B cell (primary cell): Measurements from ENCODE around the gene OR10H1. TPM values are rescaled to one million over a fixed set of nuclear protein-coding genes. Genes with fewer than 3 reads are reported as not detected.
"Not testable (repeated sequence)": the region's sequence is repeated elsewhere in the genome, so short reads cannot be mapped to it uniquely, and the experiment has no call there.

ENCODE experiments used
- ATAC-seq: fragments of 200-7000 bp; cut with Tn5 transposase; one replicate; pipeline ENCODE4 v1.10.0; 2021; ENCODE audit warnings: low read depth, mild to moderate bottlenecking, moderate number of reproducible peaks, moderate library complexity
- CTCF ChIA-PET: fragments of 350-600 bp; sonication (Branson Sonifier 250); formaldehyde crosslinking; loops from one replicate; lab custom pipeline; 2021; ENCODE audit warnings: antibody characterized with exemption, inconsistent platforms; lab: Charles Lee
- POLR2A ChIA-PET: fragments of 350-600 bp; sonication (Branson Sonifier 250); formaldehyde crosslinking; loops from one replicate; lab custom pipeline; 2021; ENCODE audit warnings: antibody characterized with exemption; lab: Charles Lee
- DNase-seq: peaks from one replicate; pipeline ENCODE4 v3.0.0; 2013
- H2AFZ ChIP-seq: 2 replicates; pipeline ENCODE4 v1.6.1; 2012; ENCODE audit warnings: mild to moderate bottlenecking, low read depth, low read length; ENCODE audit not compliant: insufficient read depth, poor library complexity, severe bottlenecking
- H3K27ac ChIP-seq, 2 donors: 1 replicate in 1 of 2; 2 replicates in 1 of 2; pipeline ENCODE4 v1.5.1; 2012 to 2013; ENCODE audit warnings: low read length in 2 of 2, mild to moderate bottlenecking in 2 of 2, moderate library complexity in 1 of 2
- H3K27me3 ChIP-seq, 4 experiments: fragments of 200-600 bp in 1 of 4; sonication (generic) in 1 of 4; replicated peaks in 1 of 4; 1 replicate in 2 of 4; 2 replicates in 2 of 4; pipeline versions ENCODE4 v1.6.1 to v1.7.0; 2013 to 2016; ENCODE audit warnings: low read length in 3 of 4, mild to moderate bottlenecking in 2 of 4, mixed read lengths in 1 of 4, moderate library complexity in 1 of 4; ENCODE audit not compliant: insufficient read depth in 4 of 4, control insufficient read depth in 3 of 4; ENCODE audit errors: control extremely low read depth in 1 of 4
- H3K36me3 ChIP-seq, 2 experiments: replicated peaks in 1 of 2; 1 replicate in 1 of 2; 2 replicates in 1 of 2; pipeline versions ENCODE4 v1.6.1 to v1.7.1; 2013; ENCODE audit warnings: low read length in 1 of 2; ENCODE audit not compliant: insufficient read depth in 2 of 2, control insufficient read depth in 1 of 2; ENCODE audit errors: control extremely low read depth in 1 of 2, extremely low read depth in 1 of 2
- H3K4me1 ChIP-seq, 2 donors: fragments of 200-600 bp in 1 of 2; sonication (generic) in 1 of 2; 1 replicate in 1 of 2; 2 replicates in 1 of 2; pipeline versions ENCODE4 v1.5.1 to v1.6.1; 2013 to 2017; ENCODE audit warnings: low read length in 2 of 2; ENCODE audit not compliant: control insufficient read depth in 2 of 2, insufficient read depth in 2 of 2
- H3K4me2 ChIP-seq: replicated peaks from 2 replicates; pipeline ENCODE3; 2012; ENCODE audit warnings: mild to moderate bottlenecking, low read depth, low read length; ENCODE audit not compliant: poor library complexity, severe bottlenecking
- H3K4me3 ChIP-seq, 5 experiments: fragments of 200-600 bp in 1 of 5; sonication (generic) in 1 of 5; 1 replicate in 3 of 5; 2 replicates in 2 of 5; pipeline versions ENCODE4 v1.5.1 to v1.7.0; 2011 to 2016; ENCODE audit warnings: low read length in 4 of 5, mild to moderate bottlenecking in 4 of 5, low read depth in 2 of 5, control low read depth in 1 of 5, moderate library complexity in 1 of 5; ENCODE audit not compliant: insufficient read depth in 1 of 5; ENCODE audit errors: control extremely low read depth in 1 of 5, extremely low read depth in 1 of 5
- H3K79me2 ChIP-seq: fragments of 200-600 bp; sonication (generic); one replicate; pipeline ENCODE4 v1.6.0; 2016; ENCODE audit warnings: low read length; ENCODE audit not compliant: control insufficient read depth, insufficient read depth
- H3K9ac ChIP-seq: fragments of 200-600 bp; sonication (generic); 2 replicates; pipeline ENCODE4 v1.6.1; 2017; ENCODE audit warnings: mild to moderate bottlenecking, low read length, moderate library complexity
- H3K9me3 ChIP-seq, 3 donors: one replicate each; pipeline versions ENCODE4 v1.6.1 to v1.7.1; 2013; ENCODE audit warnings: low read length in 2 of 3; ENCODE audit not compliant: control insufficient read depth in 2 of 3, insufficient read depth in 1 of 3; ENCODE audit errors: control extremely low read depth in 1 of 3
- H4K20me1 ChIP-seq: 2 replicates; pipeline ENCODE4 v1.6.0; 2012; ENCODE audit warnings: mild to moderate bottlenecking, low read length; ENCODE audit not compliant: insufficient read depth, control insufficient read depth, poor library complexity, severe bottlenecking
- H3K27ac Mint-ChIP-seq: one replicate; pipeline ENCODE4 v1.8.0; 2021; ENCODE audit warnings: mixed read lengths
- H3K27me3 Mint-ChIP-seq: one replicate; pipeline ENCODE4 v1.8.0; 2021; ENCODE audit warnings: mixed read lengths
- H3K4me1 Mint-ChIP-seq: one replicate; pipeline ENCODE4 v1.8.0; 2021; ENCODE audit warnings: mixed read lengths
- H3K4me3 Mint-ChIP-seq: one replicate; pipeline ENCODE4 v1.8.0; 2021; ENCODE audit warnings: mixed read lengths
- H3K9me3 Mint-ChIP-seq: one replicate; pipeline ENCODE4 v1.8.0; 2022; ENCODE audit warnings: mixed read lengths; ENCODE audit not compliant: insufficient read depth
- CTCF ChIP-seq: fragments of 200-600 bp; IDR thresholded peaks from one replicate; pipeline ENCODE4 v1.8.0; 2022; ENCODE audit warnings: antibody characterized with exemption, mild to moderate bottlenecking
- EZH2 ChIP-seq: IDR thresholded peaks from 2 replicates; pipeline ENCODE4 v1.6.1; 2012; ENCODE audit warnings: borderline replicate concordance, low read depth, mild to moderate bottlenecking, moderate library complexity, low read length; ENCODE audit not compliant: insufficient read depth, poor library complexity, severe bottlenecking
- WGBS: methylation state at CpG from one replicate; pipeline ENCODE4 v1.1.5; 2013; ENCODE audit warnings: missing lambda C conversion rate; ENCODE audit not compliant: insufficient coverage; 5-methylcytosine and 5-hydroxymethylcytosine counted together
- intact Hi-C: fragments of 100-400 bp; cut with micrococcal nuclease; formaldehyde crosslinking; loops from one replicate; pipeline ENCODE4 v1.10.0; 2022
- polyA plus RNA-seq: library from polyadenylated mRNA; depleted of rRNA; stranded (reverse); fragments of >200 nt; gene quantifications from 2 replicates; pipeline ENCODE4 v1.2.3, GENCODE V29; 2012
- total RNA-seq, 2 donors: library from RNA; stranded (reverse); fragments of 120-200 nt in 1 of 2; gene quantifications; 1 replicate in 1 of 2; 2 replicates in 1 of 2; pipeline versions ENCODE4 v1.2.3 to v1.2.4, GENCODE V29; 2013 to 2022

OR10H1 gene
- total and polyA plus RNA-seq, 2 donors (not counting 1 experiment from before 2014, with no cell fraction given), result 0.10 TPM; not detected in 1

GRCh38 chr19:15775249-15775648 lies 40.2 kb downstream of the OR10H1 start:
- H3K4me1 Mint-ChIP-seq, result no peaks in the 10 kb centered on the region
- ChIA-PET POLR2A (no interaction called here), CTCF (no interaction called here)
- Histone ChIP-seq H3K9me3 (peaks cover 0 to 2% (median 0%) of the 10 kb centered on the region in 3 donors), H3K27ac (no peak overlapping the region), H3K36me3 (no peaks in the 10 kb centered on the region), H4K20me1 (no peaks in the 10 kb centered on the region), H3K27me3 (peaks cover 0 to 15% (median 2%) of the 10 kb centered on the region in 4 experiments), H3K79me2 (no peaks in the 10 kb centered on the region), H3K9ac (no peak overlapping the region), H3K4me2 (no peak overlapping the region), H3K4me3 (no peak overlapping the region), H2AFZ (no peak overlapping the region), H3K4me1 (no peaks in the 10 kb centered on the region)
- TF ChIP-seq EZH2 (no peak), CTCF (no peak)
- no peaks in the 10 kb centered on the region for H3K9me3 Mint-ChIP-seq
- no peak overlapping the region for H3K4me3 Mint-ChIP-seq
- intact Hi-C loops, result no loop called here
- peaks cover 56% of the 10 kb centered on the region for H3K27me3 Mint-ChIP-seq
- 54% methylated on average over 2 of the region's 2 CpGs for WGBS
- DNase-seq, result no peak
- no peak overlapping the region for H3K27ac Mint-ChIP-seq
- ATAC-seq, result no peak

GRCh38 chr19:15774159-15774558 lies 41.3 kb downstream of the OR10H1 start:
- H3K4me3 ChIP-seq, intact Hi-C loops, H3K9ac ChIP-seq, H3K4me3 Mint-ChIP-seq, H4K20me1 ChIP-seq, H3K79me2 ChIP-seq, DNase-seq, H3K4me2 ChIP-seq, H3K36me3 ChIP-seq, ATAC-seq, CTCF ChIA-PET, POLR2A ChIA-PET, H2AFZ ChIP-seq, H3K4me1 ChIP-seq, H3K27ac ChIP-seq, H3K4me1 Mint-ChIP-seq, H3K9me3 ChIP-seq, H3K9me3 Mint-ChIP-seq, H3K27ac Mint-ChIP-seq: not testable (repeated sequence)
- WGBS, result no CpG with 5 or more reads among the region's 3 CpGs
- H3K27me3 ChIP-seq, result peaks cover 0 to 15% (median 2%) of the 10 kb centered on the region in 4 experiments
- H3K27me3 Mint-ChIP-seq, result peaks cover 62% of the 10 kb centered on the region
